Neural progenitor cell (in vitro differentiated cells): ENCODE data around the gene ANKRD50. TPM values are rescaled to one million over a fixed set of nuclear protein-coding genes. Genes with fewer than 3 reads are reported as not detected.

Experiments used
- DNase-seq: peaks from one replicate; pipeline ENCODE4 v3.0.0-alpha.2; 2016; ENCODE audit warnings: low spot score
- H2AFZ ChIP-seq: fragments of 200-600 bp; sonication (generic); replicated peaks from 2 replicates; pipeline ENCODE4 v1.6.1; 2016; ENCODE audit warnings: antibody characterized with exemption
- H3F3A ChIP-seq: fragments of 200-600 bp; sonication (generic); 2 replicates; pipeline ENCODE4 v1.6.1; 2016; ENCODE audit warnings: antibody characterized with exemption, low read depth
- H3K27ac ChIP-seq: fragments of 200-600 bp; sonication (generic); 2 replicates; pipeline ENCODE4 v1.5.1; 2016; ENCODE audit warnings: mild to moderate bottlenecking
- H3K27me3 ChIP-seq: fragments of 200-600 bp; sonication (generic); 2 replicates; pipeline ENCODE4 v1.6.1; 2016; ENCODE audit warnings: mild to moderate bottlenecking, moderate library complexity
- H3K36me3 ChIP-seq: fragments of 200-600 bp; sonication (generic); 2 replicates; pipeline ENCODE4 v1.5.1; 2016
- H3K4me1 ChIP-seq: fragments of 200-600 bp; sonication (generic); 2 replicates; pipeline ENCODE4 v1.6.1; 2016; ENCODE audit warnings: mixed run types
- H3K4me2 ChIP-seq: fragments of 200-600 bp; sonication (generic); 2 replicates; pipeline ENCODE4 v1.6.1; 2016
- H3K4me3 ChIP-seq: fragments of 200-600 bp; sonication (generic); 2 replicates; pipeline ENCODE4 v1.5.1; 2016
- H3K79me2 ChIP-seq: fragments of 200-600 bp; sonication (generic); 2 replicates; pipeline ENCODE4 v1.6.1; 2016; ENCODE audit warnings: low read depth
- H3K9ac ChIP-seq: fragments of 200-600 bp; sonication (generic); 2 replicates; pipeline ENCODE4 v1.6.1; 2016
- H3K9me3 ChIP-seq: fragments of 200-600 bp; sonication (generic); 2 replicates; pipeline ENCODE4 v1.5.1; 2016; ENCODE audit warnings: low read depth
- H4K20me1 ChIP-seq: fragments of 200-600 bp; sonication (generic); 2 replicates; pipeline ENCODE4 v1.6.1; 2016; ENCODE audit warnings: low read depth
- H3K27ac Mint-ChIP-seq: 3 replicates; pipeline ENCODE4 v1.8.0; 2021; ENCODE audit warnings: mixed read lengths
- H3K27me3 Mint-ChIP-seq: 2 replicates; pipeline ENCODE4 v1.8.0; 2022; ENCODE audit warnings: low read depth, mild to moderate bottlenecking, inconsistent platforms, moderate library complexity, mixed read lengths; ENCODE audit not compliant: insufficient read depth
- H3K36me3 Mint-ChIP-seq: 3 replicates; pipeline ENCODE4 v1.8.0; 2021; ENCODE audit warnings: mixed read lengths
- H3K4me1 Mint-ChIP-seq: 3 replicates; pipeline ENCODE4 v1.8.0; 2021; ENCODE audit warnings: mixed read lengths
- H3K4me3 Mint-ChIP-seq: 3 replicates; pipeline ENCODE4 v1.8.0; 2021; ENCODE audit warnings: mild to moderate bottlenecking, moderate library complexity, mixed read lengths
- H3K9me3 Mint-ChIP-seq: 3 replicates; pipeline ENCODE4 v1.8.0; 2020; ENCODE audit warnings: mixed read lengths
- CTCF ChIP-seq: fragments of 200-600 bp; sonication (generic); IDR thresholded peaks from 2 replicates; pipeline ENCODE4 v1.5.1; 2017; ENCODE audit warnings: antibody characterized with exemption, mild to moderate bottlenecking
- EZH2 ChIP-seq: fragments of 200-600 bp; sonication (generic); IDR thresholded peaks from 2 replicates; pipeline ENCODE4 v1.6.1; 2017; ENCODE audit warnings: antibody characterized with exemption, mild to moderate bottlenecking, moderate library complexity
- EZH2phosphoT487 ChIP-seq: fragments of 200-600 bp; sonication (generic); IDR thresholded peaks from 2 replicates; pipeline ENCODE4 v1.6.1; 2017; ENCODE audit warnings: antibody characterized with exemption
- total RNA-seq: library from RNA; depleted of rRNA; stranded (reverse); fragments of >200 nt; gene quantifications from 2 replicates; pipeline ENCODE4 v1.2.3, GENCODE V29; 2015; ENCODE audit warnings: low replicate concordance

Gene ANKRD50
- total RNA-seq, 1 donor from 2014 or later: 47.5 TPM

- Histone ChIP-seq H3K9ac (no peak overlapping the region), H3K4me1 (peaks cover 12% of the 10 kb centered on the region), H3K27me3 (no peaks in the 10 kb centered on the region), H3K4me3 (no peak overlapping the region), H3K27ac (no peak overlapping the region), H4K20me1 (no peaks in the 10 kb centered on the region), H3K79me2 (no peaks in the 10 kb centered on the region), H3K9me3 (no peaks in the 10 kb centered on the region), H3K36me3 (no peaks in the 10 kb centered on the region), H3K4me2 (no peak overlapping the region), H3F3A (no peaks in the 10 kb centered on the region), H2AFZ (peak overlapping the region; percentile 57)
- Mint-ChIP-seq H3K36me3 (no peaks in the 10 kb centered on the region), H3K4me1 (no peaks in the 10 kb centered on the region), H3K9me3 (no peaks in the 10 kb centered on the region), H3K27ac (no peak overlapping the region), H3K4me3 (no peak overlapping the region), H3K27me3 (no peaks in the 10 kb centered on the region)
- TF ChIP-seq EZH2phosphoT487: no peak
- no peak for TF ChIP-seq CTCF
- no peak for TF ChIP-seq EZH2
- DNase-seq: no peak
Measured at GRCh38 chr4:124753941-124754581, 41.5 kb upstream of the ANKRD50 start.

DNA sequence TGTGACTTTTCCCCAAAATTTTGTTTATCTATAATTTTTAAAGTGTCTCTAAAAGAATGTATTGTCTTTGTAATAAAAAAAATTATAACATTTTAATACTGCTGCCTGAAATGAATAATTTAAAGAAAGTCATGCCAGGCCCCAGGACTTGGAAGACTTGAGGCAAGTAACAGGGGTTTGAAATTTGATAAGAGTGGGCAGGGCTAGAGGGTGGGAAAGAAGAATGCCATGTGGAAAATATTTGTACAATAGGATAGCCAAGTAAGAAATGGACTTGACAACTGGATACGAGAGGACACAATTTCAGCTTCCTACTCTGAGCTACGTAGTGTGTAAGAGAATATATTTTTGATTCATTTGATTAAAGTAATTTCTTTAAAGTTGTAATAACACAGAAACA, 36.9 kb upstream of the ANKRD50 start:
- Mint-ChIP-seq H3K4me3 (no peak overlapping the region), H3K36me3 (no peaks in the 10 kb centered on the region), H3K4me1 (peaks cover 2% of the 10 kb centered on the region), H3K27me3 (no peaks in the 10 kb centered on the region), H3K27ac (no peak overlapping the region), H3K9me3 (no peaks in the 10 kb centered on the region)
- TF ChIP-seq EZH2phosphoT487 (no peak), EZH2 (no peak), CTCF (no peak)
- Histone ChIP-seq H3K79me2 (no peaks in the 10 kb centered on the region), H4K20me1 (no peaks in the 10 kb centered on the region), H3K4me1 (peaks cover 5% of the 10 kb centered on the region), H3K27ac (no peak overlapping the region), H2AFZ (no peak overlapping the region), H3K4me2 (no peak overlapping the region), H3F3A (no peaks in the 10 kb centered on the region), H3K9me3 (no peaks in the 10 kb centered on the region), H3K4me3 (no peak overlapping the region), H3K9ac (no peak overlapping the region), H3K36me3 (no peaks in the 10 kb centered on the region), H3K27me3 (no peaks in the 10 kb centered on the region)
- DNase-seq: no peak

- Mint-ChIP-seq H3K4me1 (peaks cover 2% of the 10 kb centered on the region), H3K27me3 (no peaks in the 10 kb centered on the region), H3K27ac (no peak overlapping the region), H3K9me3 (no peaks in the 10 kb centered on the region), H3K4me3 (no peak overlapping the region), H3K36me3 (no peaks in the 10 kb centered on the region)
- Histone ChIP-seq H3K4me2 (no peak overlapping the region), H4K20me1 (no peaks in the 10 kb centered on the region), H3K9ac (no peak overlapping the region), H2AFZ (no peak overlapping the region), H3K4me1 (peaks cover 4% of the 10 kb centered on the region), H3K27ac (no peak overlapping the region), H3K27me3 (no peaks in the 10 kb centered on the region), H3K4me3 (no peak overlapping the region), H3K36me3 (no peaks in the 10 kb centered on the region), H3F3A (no peaks in the 10 kb centered on the region), H3K79me2 (no peaks in the 10 kb centered on the region), H3K9me3 (no peaks in the 10 kb centered on the region)
- TF ChIP-seq EZH2phosphoT487: no peak
- no peak for TF ChIP-seq CTCF
- TF ChIP-seq EZH2: no peak
- DNase-seq: no peak
Measured at GRCh38 chr4:124748965-124749364, 36.4 kb upstream of the ANKRD50 start.
